Neural progenitor cell (in vitro differentiated cells): ENCODE data around the gene N4BP3. TPM values are rescaled to one million over a fixed set of nuclear protein-coding genes. Genes with fewer than 3 reads are reported as not detected.

Experiments
- DNase-seq: peaks from one replicate; pipeline ENCODE4 v3.0.0-alpha.2; 2016; ENCODE audit warnings: low spot score
- H2AFZ ChIP-seq: fragments of 200-600 bp; sonication (generic); replicated peaks from 2 replicates; pipeline ENCODE4 v1.6.1; 2016; ENCODE audit warnings: antibody characterized with exemption
- H3F3A ChIP-seq: fragments of 200-600 bp; sonication (generic); 2 replicates; pipeline ENCODE4 v1.6.1; 2016; ENCODE audit warnings: antibody characterized with exemption, low read depth
- H3K27ac ChIP-seq: fragments of 200-600 bp; sonication (generic); 2 replicates; pipeline ENCODE4 v1.5.1; 2016; ENCODE audit warnings: mild to moderate bottlenecking
- H3K27me3 ChIP-seq: fragments of 200-600 bp; sonication (generic); 2 replicates; pipeline ENCODE4 v1.6.1; 2016; ENCODE audit warnings: mild to moderate bottlenecking, moderate library complexity
- H3K36me3 ChIP-seq: fragments of 200-600 bp; sonication (generic); 2 replicates; pipeline ENCODE4 v1.5.1; 2016
- H3K4me1 ChIP-seq: fragments of 200-600 bp; sonication (generic); 2 replicates; pipeline ENCODE4 v1.6.1; 2016; ENCODE audit warnings: mixed run types
- H3K4me2 ChIP-seq: fragments of 200-600 bp; sonication (generic); 2 replicates; pipeline ENCODE4 v1.6.1; 2016
- H3K4me3 ChIP-seq: fragments of 200-600 bp; sonication (generic); 2 replicates; pipeline ENCODE4 v1.5.1; 2016
- H3K79me2 ChIP-seq: fragments of 200-600 bp; sonication (generic); 2 replicates; pipeline ENCODE4 v1.6.1; 2016; ENCODE audit warnings: low read depth
- H3K9ac ChIP-seq: fragments of 200-600 bp; sonication (generic); 2 replicates; pipeline ENCODE4 v1.6.1; 2016
- H3K9me3 ChIP-seq: fragments of 200-600 bp; sonication (generic); 2 replicates; pipeline ENCODE4 v1.5.1; 2016; ENCODE audit warnings: low read depth
- H4K20me1 ChIP-seq: fragments of 200-600 bp; sonication (generic); 2 replicates; pipeline ENCODE4 v1.6.1; 2016; ENCODE audit warnings: low read depth
- H3K27ac Mint-ChIP-seq: 3 replicates; pipeline ENCODE4 v1.8.0; 2021; ENCODE audit warnings: mixed read lengths
- H3K27me3 Mint-ChIP-seq: 2 replicates; pipeline ENCODE4 v1.8.0; 2022; ENCODE audit warnings: low read depth, mild to moderate bottlenecking, inconsistent platforms, moderate library complexity, mixed read lengths; ENCODE audit not compliant: insufficient read depth
- H3K36me3 Mint-ChIP-seq: 3 replicates; pipeline ENCODE4 v1.8.0; 2021; ENCODE audit warnings: mixed read lengths
- H3K4me1 Mint-ChIP-seq: 3 replicates; pipeline ENCODE4 v1.8.0; 2021; ENCODE audit warnings: mixed read lengths
- H3K4me3 Mint-ChIP-seq: 3 replicates; pipeline ENCODE4 v1.8.0; 2021; ENCODE audit warnings: mild to moderate bottlenecking, moderate library complexity, mixed read lengths
- H3K9me3 Mint-ChIP-seq: 3 replicates; pipeline ENCODE4 v1.8.0; 2020; ENCODE audit warnings: mixed read lengths
- EZH2 ChIP-seq: fragments of 200-600 bp; sonication (generic); IDR thresholded peaks from 2 replicates; pipeline ENCODE4 v1.6.1; 2017; ENCODE audit warnings: antibody characterized with exemption, mild to moderate bottlenecking, moderate library complexity
- EZH2phosphoT487 ChIP-seq: fragments of 200-600 bp; sonication (generic); IDR thresholded peaks from 2 replicates; pipeline ENCODE4 v1.6.1; 2017; ENCODE audit warnings: antibody characterized with exemption
- total RNA-seq: library from RNA; depleted of rRNA; stranded (reverse); fragments of >200 nt; gene quantifications from 2 replicates; pipeline ENCODE4 v1.2.3, GENCODE V29; 2015; ENCODE audit warnings: low replicate concordance
- TF ChIP-seq, protein P1 (sequence below): fragments of 200-600 bp; sonication (generic); IDR thresholded peaks from 2 replicates; pipeline ENCODE4 v1.5.1; 2017; ENCODE audit warnings: antibody characterized with exemption, mild to moderate bottlenecking

Gene N4BP3
- total RNA-seq, 1 donor from 2014 or later = 4.1 TPM

DNA sequence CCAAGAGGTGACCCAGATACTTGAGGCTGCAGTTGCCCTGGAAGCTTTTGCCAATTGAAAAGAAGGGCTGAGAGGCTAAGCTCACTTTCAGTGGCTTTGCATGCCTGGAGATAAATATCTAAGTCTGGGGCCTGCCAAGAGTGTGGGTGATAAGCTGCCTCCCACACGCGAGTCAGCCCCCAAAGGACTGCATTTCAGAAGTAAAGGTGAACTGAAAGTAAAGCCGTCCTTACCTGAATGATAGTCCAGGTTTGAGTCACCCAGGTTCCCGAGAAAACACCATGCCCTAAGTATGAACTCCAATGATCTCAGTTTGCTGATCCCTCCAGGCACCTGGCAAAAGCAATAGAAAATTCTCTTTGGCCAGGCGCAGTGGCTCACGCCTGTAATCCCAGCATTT is 22.5 kb upstream of the N4BP3 start:
- Histone ChIP-seq H3F3A (no peaks in the 10 kb centered on the region), H4K20me1 (no peaks in the 10 kb centered on the region), H3K27ac (no peak overlapping the region), H3K4me1 (no peaks in the 10 kb centered on the region), H3K4me3 (no peak overlapping the region), H3K4me2 (no peak overlapping the region), H3K9ac (no peak overlapping the region), H2AFZ (no peak overlapping the region), H3K36me3 (no peaks in the 10 kb centered on the region), H3K27me3 (no peaks in the 10 kb centered on the region), H3K79me2 (no peaks in the 10 kb centered on the region), H3K9me3 (no peaks in the 10 kb centered on the region)
- TF ChIP-seq EZH2 (no peak), EZH2phosphoT487 (no peak)
- TF ChIP-seq, protein P1, sequence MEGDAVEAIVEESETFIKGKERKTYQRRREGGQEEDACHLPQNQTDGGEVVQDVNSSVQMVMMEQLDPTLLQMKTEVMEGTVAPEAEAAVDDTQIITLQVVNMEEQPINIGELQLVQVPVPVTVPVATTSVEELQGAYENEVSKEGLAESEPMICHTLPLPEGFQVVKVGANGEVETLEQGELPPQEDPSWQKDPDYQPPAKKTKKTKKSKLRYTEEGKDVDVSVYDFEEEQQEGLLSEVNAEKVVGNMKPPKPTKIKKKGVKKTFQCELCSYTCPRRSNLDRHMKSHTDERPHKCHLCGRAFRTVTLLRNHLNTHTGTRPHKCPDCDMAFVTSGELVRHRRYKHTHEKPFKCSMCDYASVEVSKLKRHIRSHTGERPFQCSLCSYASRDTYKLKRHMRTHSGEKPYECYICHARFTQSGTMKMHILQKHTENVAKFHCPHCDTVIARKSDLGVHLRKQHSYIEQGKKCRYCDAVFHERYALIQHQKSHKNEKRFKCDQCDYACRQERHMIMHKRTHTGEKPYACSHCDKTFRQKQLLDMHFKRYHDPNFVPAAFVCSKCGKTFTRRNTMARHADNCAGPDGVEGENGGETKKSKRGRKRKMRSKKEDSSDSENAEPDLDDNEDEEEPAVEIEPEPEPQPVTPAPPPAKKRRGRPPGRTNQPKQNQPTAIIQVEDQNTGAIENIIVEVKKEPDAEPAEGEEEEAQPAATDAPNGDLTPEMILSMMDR = no peak
- H3K4me1 Mint-ChIP-seq = no peaks in the 10 kb centered on the region
- peaks cover 6% of the 10 kb centered on the region for H3K27me3 Mint-ChIP-seq
- H3K27ac Mint-ChIP-seq = no peak overlapping the region
- H3K4me3 Mint-ChIP-seq = no peak overlapping the region
- H3K9me3 Mint-ChIP-seq = peaks cover 14% of the 10 kb centered on the region
- no peaks in the 10 kb centered on the region for H3K36me3 Mint-ChIP-seq
- DNase-seq = no peak

DNA sequence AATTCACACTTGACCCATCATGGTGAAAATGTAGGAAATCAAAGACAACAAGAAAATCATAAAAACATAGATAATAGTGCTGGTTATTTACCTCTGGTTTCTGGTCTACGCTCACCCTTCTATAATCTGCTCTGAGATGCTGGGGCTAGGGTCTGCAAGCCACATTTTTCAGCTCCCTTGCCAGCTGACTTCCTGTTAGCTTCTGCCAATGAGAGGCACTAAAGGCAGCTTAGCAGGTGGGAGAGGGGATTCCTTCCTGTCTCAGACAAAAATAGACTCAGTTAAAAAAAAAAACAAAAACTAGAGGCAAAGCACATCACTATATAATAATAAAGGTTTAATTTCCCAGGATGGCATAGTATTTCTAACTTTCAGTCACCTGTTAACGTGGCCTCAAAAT is 20.2 kb upstream of the N4BP3 start:
- no peaks in the 10 kb centered on the region for H4K20me1 ChIP-seq
- no peaks in the 10 kb centered on the region for H3K27me3 ChIP-seq
- Mint-ChIP-seq H3K27ac (no peak overlapping the region), H3K9me3 (peaks cover 19% of the 10 kb centered on the region), H3K4me1 (no peaks in the 10 kb centered on the region), H3K27me3 (peaks cover 8% of the 10 kb centered on the region), H3K4me3 (no peak overlapping the region), H3K36me3 (no peaks in the 10 kb centered on the region)
- no peaks in the 10 kb centered on the region for H3F3A ChIP-seq
- no peak overlapping the region for H3K4me3 ChIP-seq
- H3K79me2 ChIP-seq = no peaks in the 10 kb centered on the region
- H3K4me2 ChIP-seq = no peak overlapping the region
- H2AFZ ChIP-seq = no peak overlapping the region
- no peaks in the 10 kb centered on the region for H3K9me3 ChIP-seq
- no peak for TF ChIP-seq EZH2
- TF ChIP-seq, protein P1 = no peak
- no peak for TF ChIP-seq EZH2phosphoT487
- no peak overlapping the region for H3K27ac ChIP-seq
- no peaks in the 10 kb centered on the region for H3K4me1 ChIP-seq
- no peaks in the 10 kb centered on the region for H3K36me3 ChIP-seq
- no peak for DNase-seq
- H3K9ac ChIP-seq = no peak overlapping the region

DNA sequence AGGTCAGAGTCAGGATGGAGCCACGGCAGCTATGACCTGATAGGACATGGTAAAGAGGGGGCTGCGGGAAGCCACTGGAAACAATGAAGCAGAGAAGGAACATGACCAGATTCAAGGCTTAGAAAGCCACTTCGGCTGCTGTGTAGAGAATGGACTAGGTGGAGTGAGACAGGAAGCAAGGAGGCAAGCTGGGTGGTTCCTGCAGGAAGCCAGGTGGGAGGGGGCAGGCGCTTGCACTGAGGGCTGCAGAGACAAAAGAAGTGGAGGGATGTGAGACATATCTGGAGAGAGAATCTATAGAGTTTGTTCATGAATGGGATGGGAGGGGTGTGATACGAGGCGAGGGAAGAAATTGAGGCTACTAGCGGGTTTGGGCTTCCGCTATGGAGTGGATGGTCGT is 19.0 kb upstream of the N4BP3 start:
- Mint-ChIP-seq H3K36me3 (no peaks in the 10 kb centered on the region), H3K4me1 (no peaks in the 10 kb centered on the region), H3K27me3 (peaks cover 6% of the 10 kb centered on the region), H3K4me3 (no peak overlapping the region), H3K27ac (peak overlapping the region; percentile 14), H3K9me3 (peaks cover 19% of the 10 kb centered on the region)
- Histone ChIP-seq H4K20me1 (no peaks in the 10 kb centered on the region), H3K36me3 (no peaks in the 10 kb centered on the region), H3K4me2 (no peak overlapping the region), H3K79me2 (no peaks in the 10 kb centered on the region), H3K9ac (no peak overlapping the region), H3K27me3 (no peaks in the 10 kb centered on the region), H3K4me1 (no peaks in the 10 kb centered on the region), H2AFZ (no peak overlapping the region), H3K27ac (no peak overlapping the region), H3K9me3 (no peaks in the 10 kb centered on the region), H3K4me3 (no peak overlapping the region), H3F3A (no peaks in the 10 kb centered on the region)
- TF ChIP-seq, protein P1 = no peak
- no peak for TF ChIP-seq EZH2
- no peak for TF ChIP-seq EZH2phosphoT487
- no peak for DNase-seq
